Liver (tissue), 9 donors: ENCODE data around the gene CCDC61. TPM values are rescaled to one million over a fixed set of nuclear protein-coding genes. Genes with fewer than 3 reads are reported as not detected.

Source experiments
- DNase-seq: peaks from one replicate; pipeline ENCODE4 v3.0.0-alpha.2; 2017; ENCODE audit warnings: low spot score
- H3K27ac ChIP-seq, 2 donors: one replicate each; pipeline ENCODE4 v1.7.0; 2013; ENCODE audit warnings: inconsistent platforms in 2 of 2, low read length in 2 of 2, control low read depth in 1 of 2, low read depth in 1 of 2, mild to moderate bottlenecking in 1 of 2
- H3K27me3 ChIP-seq, 4 donors: one replicate each; pipeline versions ENCODE4 v1.6.1 to v1.7.0; 2013; ENCODE audit warnings: low read length in 3 of 4, inconsistent platforms in 1 of 4, mild to moderate bottlenecking in 1 of 4, moderate library complexity in 1 of 4; ENCODE audit not compliant: control insufficient read depth in 4 of 4, insufficient read depth in 4 of 4
- H3K36me3 ChIP-seq, 4 donors: one replicate each; pipeline versions ENCODE4 v1.6.1 to v1.7.0; 2013; ENCODE audit warnings: low read length in 3 of 4, mild to moderate bottlenecking in 3 of 4, low read depth in 1 of 4, moderate library complexity in 1 of 4; ENCODE audit not compliant: control insufficient read depth in 4 of 4, insufficient read depth in 3 of 4
- H3K4me1 ChIP-seq, 4 donors: one replicate each; pipeline versions ENCODE4 v1.6.1 to v1.7.0; 2013; ENCODE audit warnings: low read length in 3 of 4, mild to moderate bottlenecking in 3 of 4, moderate library complexity in 1 of 4; ENCODE audit not compliant: control insufficient read depth in 4 of 4, insufficient read depth in 4 of 4
- H3K4me3 ChIP-seq, 3 donors: one replicate each; pipeline versions ENCODE4 v1.6.1 to v1.7.0; 2013; ENCODE audit warnings: low read length in 3 of 3, control low read depth in 1 of 3, low read depth in 1 of 3, mild to moderate bottlenecking in 1 of 3
- H3K9ac ChIP-seq, 2 donors: one replicate each; pipeline ENCODE4 v1.7.0; 2013; ENCODE audit warnings: low read length in 2 of 2, mild to moderate bottlenecking in 2 of 2, moderate library complexity in 2 of 2, control low read depth in 1 of 2, low read depth in 1 of 2
- H3K9me3 ChIP-seq, 4 donors: one replicate each; pipeline versions ENCODE4 v1.6.1 to v1.7.0; 2013; ENCODE audit warnings: low read length in 3 of 4; ENCODE audit not compliant: control insufficient read depth in 4 of 4
- CTCF ChIP-seq: fragments of 150-350 bp; IDR thresholded peaks from 2 replicates; pipeline ENCODE4 v1.5.1; 2017; ENCODE audit warnings: improper control_type of control experiment, low read depth, low read length; ENCODE audit not compliant: missing input control
- EGR1 ChIP-seq, 2 donors: IDR thresholded peaks; 2 replicates each; pipeline ENCODE4 v1.6.1; 2016 to 2018; ENCODE audit warnings: antibody characterized with exemption in 2 of 2, low read depth in 2 of 2
- FOXA2 ChIP-seq: IDR thresholded peaks from 2 replicates; pipeline ENCODE4 v1.6.1; 2016; ENCODE audit warnings: antibody characterized with exemption
- GABPA ChIP-seq, 2 donors: IDR thresholded peaks in 1 of 2; conservative IDR thresholded peaks in 1 of 2; 2 replicates each; pipeline ENCODE4 v1.6.1; 2016; ENCODE audit warnings: antibody characterized with exemption in 2 of 2, mild to moderate bottlenecking in 1 of 2, moderate library complexity in 1 of 2
- HNF4A ChIP-seq, 2 donors: conservative IDR thresholded peaks; 2 replicates each; pipeline ENCODE4 v1.6.1; 2016; ENCODE audit warnings: antibody characterized with exemption in 2 of 2, mild to moderate bottlenecking in 2 of 2
- HNF4G ChIP-seq: IDR thresholded peaks from 2 replicates; pipeline ENCODE4 v1.6.1; 2016; ENCODE audit warnings: antibody characterized with exemption
- JUND ChIP-seq, 2 donors: IDR thresholded peaks; 2 replicates each; pipeline ENCODE4 v1.6.1; 2016; ENCODE audit warnings: antibody characterized with exemption in 2 of 2
- RAD21 ChIP-seq, 2 donors: IDR thresholded peaks; 2 replicates each; pipeline ENCODE4 v1.6.1; 2016; ENCODE audit warnings: antibody characterized with exemption in 2 of 2, mild to moderate bottlenecking in 2 of 2
- REST ChIP-seq: IDR thresholded peaks from 2 replicates; pipeline ENCODE4 v1.6.1; 2016; ENCODE audit warnings: antibody characterized with exemption, mild to moderate bottlenecking
- RXRA ChIP-seq, 2 donors: IDR thresholded peaks; 2 replicates each; pipeline ENCODE4 v1.6.1; 2017 to 2018; ENCODE audit warnings: antibody characterized with exemption in 2 of 2, mild to moderate bottlenecking in 1 of 2
- SP1 ChIP-seq: IDR thresholded peaks from 2 replicates; pipeline ENCODE4 v1.6.1; 2018; ENCODE audit warnings: antibody characterized with exemption, mild to moderate bottlenecking
- TAF1 ChIP-seq: conservative IDR thresholded peaks from 2 replicates; pipeline ENCODE4 v1.6.1; 2016; ENCODE audit warnings: antibody characterized with exemption, mild to moderate bottlenecking
- YY1 ChIP-seq: IDR thresholded peaks from 2 replicates; pipeline ENCODE4 v1.6.1; 2016; ENCODE audit warnings: antibody characterized with exemption, mild to moderate bottlenecking
- ZBTB33 ChIP-seq: IDR thresholded peaks from 2 replicates; pipeline ENCODE4 v1.6.1; 2016; ENCODE audit warnings: antibody characterized with exemption
- WGBS: extraction: QIAGEN DNeasy Blood & Tissue Kit; methylation state at CpG from one replicate; pipeline ENCODE4 v1.1.7; 2013; 5-methylcytosine and 5-hydroxymethylcytosine counted together
- polyA plus RNA-seq, 2 donors: library from polyadenylated mRNA; stranded (reverse) in 1 of 2; unstranded in 1 of 2; fragments of 200-250 nt in 1 of 2; fragments of >200 nt in 1 of 2; fragmentation: Nextera tagmentation in 1 of 2; extraction: Ambion mirVana in 1 of 2; gene quantifications; one replicate each; pipeline versions ENCODE4 v1.2.1 to v1.2.3, GENCODE V29; 2013 to 2015
- total RNA-seq, 2 donors: library from RNA; depleted of rRNA; stranded (reverse); fragments of >200 nt; gene quantifications; one replicate each; pipeline ENCODE4 v1.2.3, GENCODE V29; 2014
- TF ChIP-seq, protein P1 (sequence below): IDR thresholded peaks from 2 replicates; pipeline ENCODE4 v1.6.1; 2016; ENCODE audit warnings: antibody characterized with exemption
- donor health status: healthy.
- donor health status: healthy.
- donor health status: healthy.
- donor health status: healthy.
- donor health status: healthy.

The CCDC61 gene
- total and polyA plus RNA-seq, 4 donors = 1.7 to 6.3 (median 2.9) TPM

DNA sequence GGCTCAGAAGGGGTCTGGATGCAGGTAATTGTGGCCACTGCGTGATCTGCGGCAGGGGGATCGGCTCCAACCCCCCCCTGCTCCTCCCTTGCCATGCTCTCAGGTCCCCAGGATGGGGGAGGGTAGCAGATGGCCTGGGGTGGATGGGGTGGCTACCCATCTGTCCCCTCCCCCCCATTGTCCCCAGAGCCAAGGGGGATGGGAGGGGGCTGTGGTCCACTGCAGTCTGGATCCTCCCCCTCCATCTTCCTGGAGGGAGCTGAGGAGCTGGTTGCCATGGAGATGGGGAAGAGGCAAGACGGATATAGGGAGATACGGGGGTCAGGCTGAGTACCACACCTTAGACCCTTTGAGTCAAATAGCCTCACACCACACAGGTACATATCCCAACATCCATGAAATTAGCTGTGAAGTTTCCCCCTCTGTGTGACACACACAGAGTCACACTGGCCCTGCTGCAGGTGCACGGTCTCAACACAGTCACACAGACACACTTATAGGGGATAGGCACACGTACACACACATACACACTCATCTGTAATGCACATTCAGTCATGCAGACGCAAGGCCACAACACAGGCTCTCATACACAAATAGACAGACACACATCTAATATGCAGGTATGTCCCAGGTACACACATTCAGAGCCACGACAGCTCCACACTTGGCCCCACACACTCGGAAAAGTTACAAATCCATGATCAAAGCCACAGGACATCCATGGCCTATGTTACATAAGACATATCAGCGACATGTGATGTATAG lies 19.8 kb upstream of the CCDC61 start:
- H3K4me1 ChIP-seq = peaks cover 0 to 2% (median 0%) of the 10 kb centered on the region in 4 donors
- TF ChIP-seq RAD21 (IDR thresholded peaks at IDR 0.05) = no peak
- TF ChIP-seq SP1 = no peak
- TF ChIP-seq YY1 = no peak
- TF ChIP-seq REST = no peak
- no peak for TF ChIP-seq TAF1
- TF ChIP-seq CTCF = no peak
- TF ChIP-seq RXRA (IDR thresholded peaks at IDR 0.05) = no peak
- no peak overlapping the region for H3K4me3 ChIP-seq
- H3K9me3 ChIP-seq = no peaks in the 10 kb centered on the region
- H3K9ac ChIP-seq = no peak overlapping the region
- peaks cover 0 to 15% (median 4%) of the 10 kb centered on the region in 4 donors for H3K27me3 ChIP-seq
- no peaks in the 10 kb centered on the region for H3K36me3 ChIP-seq
- DNase-seq = no peak
- WGBS = 71% methylated on average over 11 of the region's 11 CpGs
- H3K27ac ChIP-seq = no peak overlapping the region

- Histone ChIP-seq H3K27ac (no peak overlapping the region), H3K9me3 (no peaks in the 10 kb centered on the region), H3K27me3 (peaks cover 0 to 15% (median 4%) of the 10 kb centered on the region in 4 donors), H3K4me1 (peaks cover 0 to 2% (median 0%) of the 10 kb centered on the region in 4 donors), H3K9ac (no peak overlapping the region), H3K4me3 (no peak overlapping the region), H3K36me3 (no peaks in the 10 kb centered on the region)
- TF ChIP-seq HNF4A (conservative IDR thresholded peaks at IDR 0.05) (no peak), EGR1 (IDR thresholded peaks at IDR 0.05; ENCODE audit: low read depth in 2 of 2) (no peak), RXRA (IDR thresholded peaks at IDR 0.05) (no peak), HNF4G (no peak)
- no peak for DNase-seq
- WGBS = 52% methylated on average over 14 of the region's 14 CpGs
Observed at GRCh38 chr19:45976178-45976577, 19.1 kb upstream of the CCDC61 start.

GRCh38 chr19:45978156-45978555 lies 17.1 kb upstream of the CCDC61 start:
- Histone ChIP-seq H3K4me3 (no peak overlapping the region), H3K36me3 (no peaks in the 10 kb centered on the region), H3K27me3 (peaks cover 0 to 6% (median 3%) of the 10 kb centered on the region in 4 donors), H3K9me3 (no peaks in the 10 kb centered on the region), H3K4me1 (no peaks in the 10 kb centered on the region), H3K27ac (no peak overlapping the region), H3K9ac (no peak overlapping the region)
- no peak for DNase-seq
- WGBS = 74% methylated on average over 7 of the region's 7 CpGs
- no peak for TF ChIP-seq REST
- TF ChIP-seq TAF1 = no peak
- TF ChIP-seq ZBTB33 = no peak
- TF ChIP-seq EGR1 (IDR thresholded peaks at IDR 0.05; ENCODE audit: low read depth in 2 of 2) = no peak
- TF ChIP-seq FOXA2 = no peak
- TF ChIP-seq HNF4A (conservative IDR thresholded peaks at IDR 0.05) = no peak
- no peak for TF ChIP-seq RAD21 (IDR thresholded peaks at IDR 0.05)
- TF ChIP-seq YY1 = no peak
- no peak for TF ChIP-seq JUND (IDR thresholded peaks at IDR 0.05)
- TF ChIP-seq GABPA (IDR thresholded peaks at IDR 0.05 in 1 of 2, conservative IDR thresholded peaks at IDR 0.05 in 1 of 2) = no peak
- no peak for TF ChIP-seq SP1
- TF ChIP-seq, protein P1, sequence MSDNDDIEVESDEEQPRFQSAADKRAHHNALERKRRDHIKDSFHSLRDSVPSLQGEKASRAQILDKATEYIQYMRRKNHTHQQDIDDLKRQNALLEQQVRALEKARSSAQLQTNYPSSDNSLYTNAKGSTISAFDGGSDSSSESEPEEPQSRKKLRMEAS = no peak
